Gastroesophageal sphincter (tissue), 3 donors: ENCODE data around the gene R3HDM2.
"Not testable (repeated sequence)": the region's sequence is repeated elsewhere in the genome, so short reads cannot be mapped to it uniquely, and the experiment has no call there.

Experiments
- EP300 ChIP-seq: sonication (generic); formaldehyde crosslinking; IDR thresholded peaks from one replicate; pipeline ENCODE4 v1.6.1; 2017; ENCODE audit warnings: antibody characterized with exemption, mild to moderate bottlenecking
- POLR2A ChIP-seq, 2 donors: fragments of 450-650 bp; IDR thresholded peaks; one replicate each; pipeline ENCODE4 v1.6.1; 2017; ENCODE audit warnings: antibody characterized with exemption in 2 of 2, mild to moderate bottlenecking in 2 of 2, moderate library complexity in 1 of 2
- POLR2AphosphoS5 ChIP-seq: sonication (generic); formaldehyde crosslinking; IDR thresholded peaks from one replicate; pipeline ENCODE4 v1.6.1; 2017; ENCODE audit warnings: antibody characterized with exemption
- TF ChIP-seq, protein P1 (sequence below), 4 experiments: fragments of 200-600 bp in 2 of 4; fragments of 450-650 bp in 2 of 4; sonication (generic) in 1 of 4; IDR thresholded peaks; one replicate each; pipeline ENCODE4 v1.5.1; 2017 to 2019; ENCODE audit warnings: antibody characterized with exemption in 4 of 4, mild to moderate bottlenecking in 2 of 4, moderate library complexity in 2 of 4

- TF ChIP-seq, protein P1, sequence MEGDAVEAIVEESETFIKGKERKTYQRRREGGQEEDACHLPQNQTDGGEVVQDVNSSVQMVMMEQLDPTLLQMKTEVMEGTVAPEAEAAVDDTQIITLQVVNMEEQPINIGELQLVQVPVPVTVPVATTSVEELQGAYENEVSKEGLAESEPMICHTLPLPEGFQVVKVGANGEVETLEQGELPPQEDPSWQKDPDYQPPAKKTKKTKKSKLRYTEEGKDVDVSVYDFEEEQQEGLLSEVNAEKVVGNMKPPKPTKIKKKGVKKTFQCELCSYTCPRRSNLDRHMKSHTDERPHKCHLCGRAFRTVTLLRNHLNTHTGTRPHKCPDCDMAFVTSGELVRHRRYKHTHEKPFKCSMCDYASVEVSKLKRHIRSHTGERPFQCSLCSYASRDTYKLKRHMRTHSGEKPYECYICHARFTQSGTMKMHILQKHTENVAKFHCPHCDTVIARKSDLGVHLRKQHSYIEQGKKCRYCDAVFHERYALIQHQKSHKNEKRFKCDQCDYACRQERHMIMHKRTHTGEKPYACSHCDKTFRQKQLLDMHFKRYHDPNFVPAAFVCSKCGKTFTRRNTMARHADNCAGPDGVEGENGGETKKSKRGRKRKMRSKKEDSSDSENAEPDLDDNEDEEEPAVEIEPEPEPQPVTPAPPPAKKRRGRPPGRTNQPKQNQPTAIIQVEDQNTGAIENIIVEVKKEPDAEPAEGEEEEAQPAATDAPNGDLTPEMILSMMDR (IDR thresholded peaks at IDR 0.05), result not testable (repeated sequence)
- not testable (repeated sequence) for TF ChIP-seq POLR2A (IDR thresholded peaks at IDR 0.05); EP300; POLR2AphosphoS5
Observed at GRCh38 chr12:57282073-57282472, 148.8 kb downstream of the R3HDM2 start.
